GM23338 (cell line): ENCODE measurements around the gene RCBTB2. TPM values are rescaled to one million over a fixed set of nuclear protein-coding genes. Genes with fewer than 3 reads are reported as not detected.

ENCODE experiments used
- CREB1 ChIP-seq: fragments of 250-450 bp; sonication (Bioruptor Pico); IDR thresholded peaks from 2 replicates; pipeline ENCODE4 v1.5.0; 2020; ENCODE audit warnings: low read depth, mild to moderate bottlenecking, moderate library complexity
- CTCF ChIP-seq, 2 experiments: fragments of 200-600 bp in 1 of 2; sonication (generic) in 1 of 2; conservative IDR thresholded peaks; 2 replicates each; pipeline versions ENCODE4 v1.5.1 to v1.6.1; 2016 to 2017; ENCODE audit warnings: antibody characterized with exemption in 2 of 2, low read depth in 2 of 2, mild to moderate bottlenecking in 2 of 2, moderate library complexity in 1 of 2
- ETS1 ChIP-seq: IDR thresholded peaks from 2 replicates; pipeline ENCODE4 v1.6.1; 2016; ENCODE audit warnings: antibody characterized with exemption
- EZH2phosphoT487 ChIP-seq: fragments of 200-600 bp; sonication (generic); IDR thresholded peaks from one replicate; pipeline ENCODE4 v1.8.1; 2018; ENCODE audit warnings: antibody characterized with exemption; ENCODE audit not compliant: unreplicated experiment
- POLR2AphosphoS5 ChIP-seq: IDR thresholded peaks from 2 replicates; pipeline ENCODE4 v1.6.1; 2016; ENCODE audit warnings: antibody characterized with exemption, low read depth
- ZNF331 ChIP-seq: fragments of 250-450 bp; sonication (Bioruptor Pico); IDR thresholded peaks from 2 replicates; pipeline ENCODE4 v1.5.0; 2020; ENCODE audit warnings: low read depth, mild to moderate bottlenecking, moderate library complexity
- ZNF462 ChIP-seq: fragments of 250-450 bp; sonication (Bioruptor Pico); IDR thresholded peaks from 2 replicates; pipeline ENCODE4 v1.5.0; 2020; ENCODE audit warnings: mild to moderate bottlenecking, moderate library complexity
- polyA plus RNA-seq: library from polyadenylated mRNA; unstranded; fragments of >200 nt; fragmentation: Nextera tagmentation; extraction: Ambion mirVana; gene quantifications from 2 replicates; pipeline ENCODE4 v1.2.1, GENCODE V29; 2016
- total RNA-seq: library from RNA; depleted of rRNA; stranded (reverse); fragments of >200 nt; shearing (Covaris generic); gene quantifications from 2 replicates; pipeline ENCODE4 v1.2.3, GENCODE V29; 2014

Gene RCBTB2
- total and polyA plus RNA-seq, 2 experiments from 2014 or later, result 8.1 to 20.8 TPM

GRCh38 chr13:48547663-48548092 lies 14.8 kb upstream of the RCBTB2 start (continued):
- TF ChIP-seq ZNF462 (CRISPR knock-in tag) (no peak), ZNF331 (CRISPR knock-in tag) (no peak), EZH2phosphoT487 (no peak), CTCF (conservative IDR thresholded peaks at IDR 0.05; ENCODE audit: low read depth in 2 of 2) (no peak), ETS1 (no peak), POLR2AphosphoS5 (no peak), CREB1 (CRISPR knock-in tag) (no peak)
